ENCODE results near the gene LRRC51.

LRRC51 gene

GRCh38 chr11:72081821-72082453, 1.3 kb downstream of the LRRC51 start:
- ATAC-seq (ENCODE audit: low read depth) (no peak), DNase-seq (ENCODE audit: low spot score in 2 of 2) (no peak)
- Mint-ChIP-seq H3K4me1 (peaks cover 28% of the 10 kb centered on the region), H3K27ac (peak overlapping the region; percentile 99), H3K4me3 (peak overlapping the region; percentile 66), H3K27me3 (no peaks in the 10 kb centered on the region), H3K9me3 (no peaks in the 10 kb centered on the region), H3K36me3 (peaks cover 4% of the 10 kb centered on the region)

- H3K9me3 Mint-ChIP-seq, result no peaks in the 10 kb centered on the region
- H3K27ac Mint-ChIP-seq, result no peak overlapping the region
- no peak for DNase-seq (ENCODE audit: low spot score in 2 of 2)
- peaks cover 8% of the 10 kb centered on the region for H3K36me3 Mint-ChIP-seq
- H3K4me3 Mint-ChIP-seq, result no peak overlapping the region
- ATAC-seq (ENCODE audit: low read depth), result no peak
- H3K4me1 Mint-ChIP-seq, result peaks cover 24% of the 10 kb centered on the region
- no peaks in the 10 kb centered on the region for H3K27me3 Mint-ChIP-seq
These were observed 2.8 kb downstream of the LRRC51 start for GRCh38 chr11:72083414-72083813.

GRCh38 chr11:72084076-72084475, 3.4 kb downstream of the LRRC51 start:
- Mint-ChIP-seq H3K4me3 (no peak overlapping the region), H3K27ac (no peak overlapping the region), H3K9me3 (no peaks in the 10 kb centered on the region), H3K27me3 (no peaks in the 10 kb centered on the region), H3K4me1 (peaks cover 20% of the 10 kb centered on the region), H3K36me3 (peaks cover 8% of the 10 kb centered on the region)
- ATAC-seq (ENCODE audit: low read depth) (no peak), DNase-seq (ENCODE audit: low spot score in 2 of 2) (no peak)

- ATAC-seq (ENCODE audit: low read depth), result no peak
- no peak for DNase-seq (ENCODE audit: low spot score in 2 of 2)
- H3K27ac Mint-ChIP-seq, result no peak overlapping the region
- no peak overlapping the region for H3K4me3 Mint-ChIP-seq
- H3K9me3 Mint-ChIP-seq, result no peaks in the 10 kb centered on the region
- H3K36me3 Mint-ChIP-seq, result peaks cover 8% of the 10 kb centered on the region
- H3K27me3 Mint-ChIP-seq, result no peaks in the 10 kb centered on the region
- peaks cover 17% of the 10 kb centered on the region for H3K4me1 Mint-ChIP-seq
These were observed 4.3 kb downstream of the LRRC51 start for GRCh38 chr11:72084965-72085364.

- Mint-ChIP-seq H3K4me1 (peaks cover 14% of the 10 kb centered on the region), H3K36me3 (peaks cover 8% of the 10 kb centered on the region), H3K27me3 (no peaks in the 10 kb centered on the region), H3K4me3 (no peak overlapping the region), H3K9me3 (no peaks in the 10 kb centered on the region), H3K27ac (peak overlapping the region; percentile 52)
- ATAC-seq (ENCODE audit: low read depth) (no peak), DNase-seq (ENCODE audit: low spot score in 2 of 2) (no peak)
These were observed 5.1 kb downstream of the LRRC51 start for GRCh38 chr11:72085621-72086351.

- H3K27ac Mint-ChIP-seq, result no peak overlapping the region
- DNase-seq (ENCODE audit: low spot score in 2 of 2) (no peak), ATAC-seq (ENCODE audit: low read depth) (no peak)
- H3K4me1 Mint-ChIP-seq, result peaks cover 11% of the 10 kb centered on the region
- peaks cover 9% of the 10 kb centered on the region for H3K36me3 Mint-ChIP-seq
- no peak overlapping the region for H3K4me3 Mint-ChIP-seq
- H3K9me3 Mint-ChIP-seq, result no peaks in the 10 kb centered on the region
- no peaks in the 10 kb centered on the region for H3K27me3 Mint-ChIP-seq
These were observed 7.6 kb downstream of the LRRC51 start for GRCh38 chr11:72088076-72088808.

GRCh38 chr11:72091292-72091691, 10.6 kb downstream of the LRRC51 start:
- DNase-seq (ENCODE audit: low spot score in 2 of 2) (peak; percentile 68 to 70), ATAC-seq (ENCODE audit: low read depth) (peak; percentile 99)
- peaks cover 9% of the 10 kb centered on the region for H3K36me3 Mint-ChIP-seq
- H3K27me3 Mint-ChIP-seq, result no peaks in the 10 kb centered on the region
- no peak overlapping the region for H3K4me3 Mint-ChIP-seq
- H3K9me3 Mint-ChIP-seq, result no peaks in the 10 kb centered on the region
- H3K4me1 Mint-ChIP-seq, result peaks cover 11% of the 10 kb centered on the region
- H3K27ac Mint-ChIP-seq, result peak overlapping the region; percentile 73

- Mint-ChIP-seq H3K27ac (no peak overlapping the region), H3K27me3 (no peaks in the 10 kb centered on the region), H3K4me1 (peaks cover 33% of the 10 kb centered on the region), H3K36me3 (peaks cover 14% of the 10 kb centered on the region), H3K9me3 (no peaks in the 10 kb centered on the region), H3K4me3 (no peak overlapping the region)
- no peak for ATAC-seq (ENCODE audit: low read depth)
- no peak for DNase-seq (ENCODE audit: low spot score in 2 of 2)
These were observed 18.1 kb downstream of the LRRC51 start for GRCh38 chr11:72098741-72099140.

GRCh38 chr11:72100009-72100408, 19.4 kb downstream of the LRRC51 start:
- ATAC-seq (ENCODE audit: low read depth) (no peak), DNase-seq (ENCODE audit: low spot score in 2 of 2) (no peak)
- H3K9me3 Mint-ChIP-seq, result no peaks in the 10 kb centered on the region
- no peak overlapping the region for H3K27ac Mint-ChIP-seq
- no peak overlapping the region for H3K4me3 Mint-ChIP-seq
- H3K4me1 Mint-ChIP-seq, result peaks cover 41% of the 10 kb centered on the region
- peaks cover 12% of the 10 kb centered on the region for H3K36me3 Mint-ChIP-seq
- H3K27me3 Mint-ChIP-seq, result no peaks in the 10 kb centered on the region

GRCh38 chr11:72100462-72100861, 19.8 kb downstream of the LRRC51 start:
- Mint-ChIP-seq H3K4me1 (peaks cover 43% of the 10 kb centered on the region), H3K27me3 (no peaks in the 10 kb centered on the region), H3K9me3 (no peaks in the 10 kb centered on the region), H3K4me3 (no peak overlapping the region), H3K27ac (peak overlapping the region; percentile 97), H3K36me3 (peaks cover 12% of the 10 kb centered on the region)
- ATAC-seq (ENCODE audit: low read depth) (no peak), DNase-seq (ENCODE audit: low spot score in 2 of 2) (no peak)

GRCh38 chr11:72102162-72102561, 21.5 kb downstream of the LRRC51 start:
- ATAC-seq (ENCODE audit: low read depth), result no peak

GRCh38 chr11:72102631-72102945, 21.9 kb downstream of the LRRC51 start:
- peak overlapping the region; percentile 97 for H3K27ac Mint-ChIP-seq
- H3K4me3 Mint-ChIP-seq, result peak overlapping the region; percentile 98
- no peak for DNase-seq (ENCODE audit: low spot score in 2 of 2)
- no peaks in the 10 kb centered on the region for H3K9me3 Mint-ChIP-seq
- no peaks in the 10 kb centered on the region for H3K27me3 Mint-ChIP-seq
- H3K4me1 Mint-ChIP-seq, result peaks cover 43% of the 10 kb centered on the region
- H3K36me3 Mint-ChIP-seq, result peaks cover 17% of the 10 kb centered on the region
- ATAC-seq (ENCODE audit: low read depth), result no peak

More at GRCh38 chr11:72102162-72102561, 21.5 kb downstream of the LRRC51 start:
- Mint-ChIP-seq H3K9me3 (no peaks in the 10 kb centered on the region), H3K27ac (peak overlapping the region; percentile 97), H3K27me3 (no peaks in the 10 kb centered on the region), H3K4me3 (peak overlapping the region; percentile 98), H3K36me3 (peaks cover 13% of the 10 kb centered on the region), H3K4me1 (peaks cover 43% of the 10 kb centered on the region)
- no peak for DNase-seq (ENCODE audit: low spot score in 2 of 2)

- Mint-ChIP-seq H3K27me3 (no peaks in the 10 kb centered on the region), H3K4me3 (peak within 1 kb of the TSS; percentile 98), H3K27ac (peak within 1 kb of the TSS; percentile 97), H3K9me3 (no peaks in the 10 kb centered on the region), H3K36me3 (peaks cover 11% of the 10 kb centered on the region), H3K4me1 (peaks cover 38% of the 10 kb centered on the region)
- DNase-seq (ENCODE audit: low spot score in 2 of 2), result peak; percentile 89 to 93
- ATAC-seq (ENCODE audit: low read depth), result peak; percentile 98
These were observed 22.5 kb downstream of the LRRC51 start, which contains the start of gene LAMTOR1 for GRCh38 chr11:72102946-72103753. LAMTOR1 (minus strand) TSS chr11:72103297; CDS start chr11:72103224, 73 bp downstream.
